Right forelimb (tissue), 1 donor: ENCODE measurements around the gene HK3.
"Not testable (repeated sequence)": the region's sequence is repeated elsewhere in the genome, so short reads cannot be mapped to it uniquely, and the experiment has no call there.

Source experiments
- DNase-seq: peaks from one replicate; pipeline ENCODE4 v3.0.0-alpha.2; 2018

The HK3 gene

DNA sequence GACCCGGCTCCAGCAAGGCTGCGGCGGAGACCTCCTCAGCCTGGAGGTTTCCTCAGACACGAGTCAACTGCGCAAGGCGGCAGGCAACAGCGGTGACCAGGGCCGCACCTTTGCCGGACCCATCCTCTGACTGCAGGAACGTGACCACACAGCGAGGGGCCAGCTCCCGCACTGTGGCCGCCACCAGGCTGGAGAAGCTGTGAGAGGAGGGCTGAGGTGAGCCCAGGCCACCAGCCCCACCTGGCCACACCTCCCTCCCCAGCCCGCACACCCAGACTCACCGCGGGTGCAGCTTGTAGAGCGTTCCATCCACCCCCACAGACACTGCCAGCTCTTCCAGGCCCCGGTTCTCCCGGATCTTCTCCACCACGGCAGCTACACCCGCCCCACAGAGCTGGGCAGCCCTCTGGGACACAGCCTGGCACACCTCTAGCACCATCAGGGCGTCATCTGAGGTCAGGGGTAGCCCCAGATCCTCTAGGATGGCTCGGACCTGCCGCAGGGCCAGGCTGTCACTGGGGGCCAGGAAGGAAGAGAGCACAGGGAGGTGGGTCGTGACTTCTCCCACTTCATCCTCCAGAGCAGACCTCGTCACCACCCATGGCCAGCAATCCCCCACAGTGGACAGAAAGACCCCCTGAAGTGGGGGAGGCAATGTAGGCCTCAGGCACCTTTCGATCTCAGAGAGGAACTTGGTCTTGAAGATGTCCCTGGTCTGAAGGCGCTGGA, 18.0 kb downstream of the HK3 start:
- DNase-seq, result no peak

DNA sequence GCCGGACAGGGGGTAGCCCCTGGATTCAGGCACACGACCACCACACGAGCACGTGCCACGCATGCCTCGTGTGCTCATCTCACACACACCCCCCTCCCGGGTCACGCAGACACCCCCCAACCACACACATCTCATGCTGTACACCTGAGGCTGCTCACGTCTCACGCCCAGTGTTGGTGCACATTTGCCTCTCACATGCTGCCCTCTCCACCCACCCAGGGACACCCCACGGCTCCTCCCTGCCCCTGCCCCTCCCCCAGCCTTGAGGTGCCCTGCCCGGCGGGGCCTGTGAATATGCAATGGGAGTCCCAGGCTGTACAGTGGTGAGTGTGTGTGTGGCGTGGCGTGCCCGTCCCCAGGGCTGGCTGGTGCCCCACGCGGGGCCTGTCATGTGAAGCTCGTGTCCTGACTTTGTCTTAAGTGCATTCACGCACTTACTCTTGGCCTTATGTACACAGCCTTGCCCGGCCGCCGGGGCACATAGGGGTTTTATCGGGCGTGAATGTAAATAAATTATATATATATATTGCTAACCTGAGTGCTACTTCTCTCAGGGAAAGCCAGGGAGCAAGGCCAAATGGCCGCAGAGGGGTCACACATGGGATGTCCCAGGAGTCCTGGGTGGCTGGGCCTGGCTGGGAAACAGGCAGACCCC, 18.7 kb downstream of the HK3 start:
- no peak for DNase-seq

DNA sequence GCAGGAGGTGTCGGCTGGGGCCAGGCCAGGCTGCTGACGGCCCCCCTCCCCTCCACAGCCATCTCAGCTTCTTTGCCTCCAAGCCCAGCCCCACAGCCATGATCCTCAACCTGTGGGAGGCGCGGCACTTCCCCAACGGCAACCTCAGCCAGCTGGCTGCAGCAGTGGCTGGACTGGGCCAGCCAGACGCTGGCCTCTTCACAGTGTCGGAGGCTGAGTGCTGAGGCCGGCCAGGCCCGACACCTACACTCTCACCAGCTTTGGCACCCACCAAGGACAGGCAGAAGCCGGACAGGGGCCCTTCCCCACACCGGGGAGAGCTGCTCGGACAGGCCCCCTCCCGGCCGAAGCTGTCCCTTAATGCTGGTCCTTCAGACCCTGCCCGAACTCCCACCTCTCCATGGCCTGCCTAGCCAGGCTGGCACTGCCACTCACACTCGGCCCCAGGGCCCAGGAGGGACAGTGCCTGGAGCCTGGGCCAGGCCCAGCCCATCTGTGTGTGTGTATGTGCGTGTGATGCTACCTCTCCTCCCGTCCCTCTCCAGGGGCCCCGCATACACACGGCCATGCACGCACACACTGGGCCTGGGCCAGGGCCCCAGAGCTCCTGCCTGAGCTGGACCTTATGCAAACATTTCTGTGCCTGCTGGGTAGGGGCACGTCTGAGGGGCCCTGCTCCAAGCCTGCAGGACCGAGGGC, 19.3 kb downstream of the HK3 start:
- peak; percentile 58 for DNase-seq

GRCh38 chr5:176878906-176879662, 20.1 kb downstream of the HK3 start:
- DNase-seq, result no peak

DNA sequence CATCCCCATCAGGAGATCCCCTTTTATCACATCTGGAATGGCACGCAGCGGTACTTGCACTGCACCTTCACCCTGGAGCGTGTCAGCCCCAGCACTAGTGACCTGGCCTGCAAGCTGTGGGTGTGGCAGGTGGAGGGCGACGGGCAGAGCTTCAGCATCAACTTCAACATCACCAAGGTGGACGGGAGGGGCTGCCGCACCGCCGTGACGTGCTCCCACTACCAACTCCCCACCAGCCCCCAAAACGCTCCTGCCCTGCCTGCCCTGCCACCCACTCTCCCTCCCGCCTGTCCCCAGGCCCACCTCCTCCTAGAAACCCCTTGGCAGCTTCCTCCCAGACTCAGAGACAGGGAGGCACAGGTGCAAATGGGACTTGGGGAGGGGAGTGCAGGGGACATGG, 20.7 kb downstream of the HK3 start:
- DNase-seq, result no peak

GRCh38 chr5:176877793-176878331, 21.3 kb downstream of the HK3 start:
- DNase-seq, result no peak

DNA sequence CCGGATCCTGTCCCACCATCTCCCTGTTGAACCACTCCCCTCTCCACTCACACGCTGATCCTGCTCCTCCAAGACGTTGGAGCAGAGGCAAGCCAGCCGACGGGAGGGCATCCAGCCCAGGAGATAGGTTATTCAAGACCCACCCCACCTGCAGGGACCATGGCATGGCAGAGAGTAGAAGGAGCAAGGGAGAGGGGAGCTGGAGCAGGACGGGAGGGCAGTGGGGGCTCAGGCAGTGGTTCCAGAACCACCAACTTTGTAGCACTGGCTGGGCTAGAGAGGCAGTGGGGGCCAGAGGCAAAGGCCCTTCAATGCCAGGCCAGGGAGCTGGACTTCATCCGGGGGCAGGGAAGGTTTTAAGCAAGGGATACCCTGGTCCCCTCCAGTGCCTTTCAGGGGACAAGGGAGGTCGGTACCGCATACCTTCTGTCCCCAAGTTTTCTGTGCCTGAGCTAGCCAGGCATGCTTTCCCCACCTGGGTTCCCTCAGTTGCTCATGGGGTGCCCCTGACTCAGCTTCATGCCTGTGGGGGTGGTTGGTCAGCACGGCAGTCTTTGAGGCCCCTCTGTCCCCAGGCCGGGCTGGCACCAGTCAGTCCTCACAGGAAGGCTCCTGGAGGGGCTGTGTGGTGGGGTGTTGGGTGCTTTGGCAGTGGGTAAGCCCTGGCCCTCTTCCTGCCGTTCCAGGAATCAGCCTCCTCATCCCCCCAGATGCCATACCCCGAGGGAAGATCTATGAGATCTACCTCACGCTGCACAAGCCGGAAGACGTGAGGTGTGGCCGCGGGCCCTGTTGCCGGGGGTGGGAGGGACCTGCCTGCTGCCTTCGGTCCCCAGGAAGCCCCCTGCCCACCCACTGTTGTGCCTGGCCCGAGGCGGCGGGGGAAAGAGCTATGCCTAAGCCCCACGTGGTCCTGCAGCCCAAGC, 22.4 kb downstream of the HK3 start:
- DNase-seq, result no peak

GRCh38 chr5:176875783-176876505, 23.2 kb downstream of the HK3 start:
- no peak for DNase-seq

DNA sequence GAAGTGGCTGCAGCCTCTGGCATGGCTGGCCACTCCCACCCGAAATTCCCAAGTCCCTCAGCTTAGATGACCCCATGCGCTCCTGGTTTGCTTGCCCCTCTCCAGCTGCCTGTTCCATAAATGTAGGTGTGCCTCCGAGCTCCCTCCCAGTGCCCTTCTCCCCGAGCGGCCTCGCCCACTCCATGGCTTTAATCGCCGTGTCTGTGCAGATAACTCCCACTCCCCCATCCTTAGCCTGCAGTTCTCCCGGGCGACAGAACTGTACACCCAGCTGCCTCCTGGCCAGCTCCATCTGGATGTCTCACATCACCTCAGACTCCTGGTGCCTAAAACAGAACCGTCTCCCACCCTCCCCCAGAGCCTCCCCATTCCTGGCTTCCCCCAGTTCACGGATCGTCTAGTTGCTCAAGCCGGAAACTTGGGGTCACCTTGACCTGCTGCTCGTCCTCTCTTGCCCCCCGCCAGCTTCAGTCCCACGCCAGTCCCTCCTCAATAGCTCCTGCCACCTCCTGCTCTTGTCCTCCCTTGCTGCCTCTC, 24.1 kb downstream of the HK3 start:
- DNase-seq, result no peak

- no peak for DNase-seq
These were observed 24.9 kb downstream of the HK3 start for GRCh38 chr5:176874198-176874780.

DNA sequence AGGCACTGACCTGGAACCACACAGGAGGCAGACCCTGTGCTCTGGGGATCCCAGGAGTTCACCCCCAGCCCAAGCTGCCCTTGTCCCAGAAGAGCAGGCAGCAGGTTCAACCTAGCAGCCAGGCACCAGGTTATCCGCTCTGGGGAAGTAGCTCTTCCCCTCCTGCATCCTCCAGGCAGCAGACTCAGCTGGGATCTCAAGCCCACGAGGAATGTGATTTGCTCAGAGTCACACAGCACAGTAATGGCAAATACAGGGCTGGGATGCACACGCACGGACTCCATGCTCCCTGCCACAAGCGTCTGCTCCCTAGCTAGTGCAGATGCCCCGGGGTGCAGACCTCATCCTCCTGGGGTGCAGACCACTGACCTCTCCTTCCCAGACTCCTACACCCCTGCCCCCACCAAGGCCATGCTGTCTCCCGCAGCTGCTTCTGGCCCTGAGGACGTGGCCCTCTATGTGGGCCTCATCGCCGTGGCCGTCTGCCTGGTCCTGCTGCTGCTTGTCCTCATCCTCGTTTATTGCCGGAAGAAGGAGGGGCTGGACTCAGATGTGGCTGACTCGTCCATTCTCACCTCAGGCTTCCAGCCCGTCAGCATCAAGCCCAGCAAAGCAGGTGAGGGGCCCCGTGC, 25.5 kb downstream of the HK3 start:
- DNase-seq, result peak; percentile 62

DNA sequence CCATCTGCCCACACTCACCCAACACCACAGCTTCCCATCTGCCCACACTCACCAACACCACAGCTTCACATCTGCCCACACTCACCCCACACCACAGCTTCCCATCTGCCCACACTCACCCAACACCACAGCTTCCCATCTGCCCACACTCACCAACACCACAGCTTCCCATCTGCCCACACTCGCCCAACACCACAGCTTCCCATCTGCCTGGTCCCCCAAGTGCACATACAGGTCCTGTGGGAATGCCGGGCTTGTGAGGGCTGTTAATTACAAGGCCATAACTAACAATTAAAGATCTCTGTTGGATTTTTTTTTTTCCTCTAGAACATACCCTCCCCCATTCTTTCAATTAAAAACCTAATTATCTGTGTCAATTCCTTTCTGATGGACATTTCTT, 26.1 kb downstream of the HK3 start:
- not testable (repeated sequence) for DNase-seq

DNA sequence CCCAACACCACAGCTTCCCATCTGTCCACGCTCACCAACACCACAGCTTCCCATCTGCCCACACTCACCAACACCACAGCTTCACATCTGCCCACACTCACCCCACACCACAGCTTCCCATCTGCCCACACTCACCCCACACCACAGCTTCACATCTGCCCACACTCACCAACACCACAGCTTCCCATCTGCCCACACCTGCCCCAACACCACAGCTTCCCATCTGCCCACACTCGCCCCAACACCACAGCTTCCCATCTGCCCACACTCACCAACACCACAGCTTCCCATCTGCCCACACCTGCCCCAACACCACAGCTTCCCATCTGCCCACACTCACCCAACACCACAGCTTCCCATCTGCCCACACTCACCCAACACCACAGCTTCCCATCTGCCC, 26.6 kb downstream of the HK3 start:
- not testable (repeated sequence) for DNase-seq

GRCh38 chr5:176870644-176871043, 28.5 kb downstream of the HK3 start:
- DNase-seq, result not testable (repeated sequence)

GRCh38 chr5:176870110-176870591, 29.0 kb downstream of the HK3 start:
- no peak for DNase-seq

- DNase-seq, result no peak
These were observed 29.5 kb downstream of the HK3 start for GRCh38 chr5:176869501-176870109.

GRCh38 chr5:176868731-176869130, 30.4 kb downstream of the HK3 start:
- DNase-seq, result no peak

GRCh38 chr5:176868126-176868525, 31.0 kb downstream of the HK3 start:
- no peak for DNase-seq

- DNase-seq, result no peak
These were observed 32.3 kb downstream of the HK3 start for GRCh38 chr5:176866707-176867310.
